Lung (tissue), 12 donors: Measurements from ENCODE around the gene BCL2. TPM values are rescaled to one million over a fixed set of nuclear protein-coding genes. Genes with fewer than 3 reads are reported as not detected.

ENCODE experiments used
- ATAC-seq: fragments of 200-7000 bp; cut with Tn5 transposase; one replicate; pipeline ENCODE4 v1.9.1; 2020; ENCODE audit warnings: moderate number of reproducible peaks; ENCODE audit not compliant: insufficient read depth, low FRiP score
- DNase-seq, 3 donors: peaks; one replicate each; pipeline ENCODE4 v3.0.0-alpha.2; 2013 to 2017
- H3K27ac ChIP-seq, 2 donors: one replicate each; pipeline ENCODE4 v1.5.1; 2013; ENCODE audit warnings: mild to moderate bottlenecking in 2 of 2, moderate library complexity in 2 of 2, control low read depth in 1 of 2, inconsistent platforms in 1 of 2, low read depth in 1 of 2, low read length in 1 of 2
- H3K27me3 ChIP-seq, 3 donors: one replicate each; pipeline ENCODE4 v1.5.1; 2013; ENCODE audit warnings: low read length in 2 of 3; ENCODE audit not compliant: control insufficient read depth in 3 of 3, insufficient read depth in 3 of 3
- H3K36me3 ChIP-seq, 4 donors: one replicate each; pipeline ENCODE4 v1.5.1; 2013; ENCODE audit warnings: low read length in 4 of 4, mild to moderate bottlenecking in 1 of 4, moderate library complexity in 1 of 4; ENCODE audit not compliant: control insufficient read depth in 4 of 4, insufficient read depth in 4 of 4
- H3K4me1 ChIP-seq, 5 donors: one replicate each; pipeline ENCODE4 v1.5.1; 2013; ENCODE audit warnings: low read length in 5 of 5, mild to moderate bottlenecking in 2 of 5, moderate library complexity in 1 of 5; ENCODE audit not compliant: control insufficient read depth in 5 of 5, insufficient read depth in 5 of 5
- H3K4me3 ChIP-seq: one replicate; pipeline ENCODE4 v1.5.1; 2013; ENCODE audit warnings: mild to moderate bottlenecking, control low read depth, moderate library complexity
- H3K9ac ChIP-seq, 2 donors: one replicate each; pipeline ENCODE4 v1.5.1; 2013; ENCODE audit warnings: low read length in 2 of 2, control low read depth in 1 of 2; ENCODE audit not compliant: insufficient read depth in 1 of 2
- H3K9me3 ChIP-seq, 4 donors: one replicate each; pipeline ENCODE4 v1.5.1; 2013; ENCODE audit warnings: low read length in 3 of 4, mild to moderate bottlenecking in 1 of 4, moderate library complexity in 1 of 4; ENCODE audit not compliant: control insufficient read depth in 4 of 4, insufficient read depth in 3 of 4
- CTCF ChIP-seq: IDR thresholded peaks from 2 replicates; pipeline ENCODE4 v1.5.1; 2012; ENCODE audit warnings: mild to moderate bottlenecking; ENCODE audit errors: control extremely low read depth, extremely low read depth
- WGBS, 2 donors: extraction: QIAGEN DNeasy Blood & Tissue Kit; methylation state at CpG; one replicate each; pipeline ENCODE4 v1.1.7; 2013; 5-methylcytosine and 5-hydroxymethylcytosine counted together
- polyA plus RNA-seq, 2 donors: library from polyadenylated mRNA; stranded (reverse); fragments of 200-250 nt; gene quantifications; one replicate each; pipeline ENCODE4 v1.2.1, GENCODE V29; 2013
- total RNA-seq, 2 donors: library from RNA; depleted of rRNA in 1 of 2; stranded (reverse); fragments of >200 nt in 1 of 2; gene quantifications; one replicate each; pipeline ENCODE4 v1.2.1, GENCODE V29; 2014 to 2021
- donor health status: control.
- donor health status: control.
- donor health status: Bipolar disorder and iron deficiency.
- donor health status: healthy.
- donor health status: DM: yes; HTN: yes; CAD: no.

BCL2 gene
- total and polyA plus RNA-seq, 4 donors = 1.5 to 30.9 (median 5.3) TPM

- H3K4me1 ChIP-seq = peaks cover under 1 to 37% (median 6%) of the 10 kb centered on the region in 5 donors
- ATAC-seq = no peak
- WGBS, 2 donors = 75 to 81% methylated on average over 3 of the region's 3 CpGs
- no peak for TF ChIP-seq CTCF
- H3K4me3 ChIP-seq = no peak overlapping the region
- H3K9me3 ChIP-seq = no peaks in the 10 kb centered on the region
- no peak overlapping the region for H3K27ac ChIP-seq
- no peak overlapping the region for H3K9ac ChIP-seq
- H3K36me3 ChIP-seq = no peaks in the 10 kb centered on the region
- no peaks in the 10 kb centered on the region for H3K27me3 ChIP-seq
- no peak for DNase-seq
These were observed 179.5 kb downstream of the BCL2 start for GRCh38 chr18:63140038-63140450.

- Histone ChIP-seq H3K27ac (peak overlapping the region; percentile 26 to 49), H3K36me3 (no peaks in the 10 kb centered on the region), H3K4me3 (no peak overlapping the region), H3K9ac (no peak overlapping the region), H3K4me1 (peaks cover 0 to 31% (median 6%) of the 10 kb centered on the region in 5 donors), H3K27me3 (no peaks in the 10 kb centered on the region), H3K9me3 (no peaks in the 10 kb centered on the region)
- 48 to 52% methylated on average over 10 of the region's 10 CpGs for WGBS, 2 donors
- no peak for ATAC-seq
- peak in 2 of 3 donors; percentile 55 to 57 for DNase-seq
- TF ChIP-seq CTCF = no peak
These were observed 180.9 kb downstream of the BCL2 start for GRCh38 chr18:63138436-63139340.

GRCh38 chr18:63137999-63138435 is 181.6 kb downstream of the BCL2 start:
- no peak for ATAC-seq
- H3K27ac ChIP-seq = peak overlapping the region in 1 of 2 donors; percentile 65
- H3K9ac ChIP-seq = no peak overlapping the region
- no peak for TF ChIP-seq CTCF
- H3K27me3 ChIP-seq = no peaks in the 10 kb centered on the region
- WGBS, 2 donors = 20 to 41% methylated on average over 12 of the region's 12 CpGs
- no peak overlapping the region for H3K4me3 ChIP-seq
- H3K9me3 ChIP-seq = no peaks in the 10 kb centered on the region
- peak in 2 of 3 donors; percentile 33 to 68 for DNase-seq
- H3K4me1 ChIP-seq = peaks cover 0 to 24% (median 6%) of the 10 kb centered on the region in 5 donors
- H3K36me3 ChIP-seq = no peaks in the 10 kb centered on the region
